Body of pancreas (tissue), 4 donors: ENCODE results near the gene CACNA2D3. TPM values are rescaled to one million over a fixed set of nuclear protein-coding genes. Genes with fewer than 3 reads are reported as not detected.

Source experiments
- ATAC-seq: fragments of 150-250 bp; one replicate; pipeline ENCODE4 v1.9.1; 2016
- DNase-seq, 4 donors: peaks; one replicate each; pipeline ENCODE4 v3.0.0-alpha.2; 2019
- H3K27ac ChIP-seq, 4 donors: fragments of 200-600 bp; sonication (generic); 1 replicate in 3 of 4; 2 replicates in 1 of 4; pipeline versions ENCODE4 v1.5.1 to v1.6.1; 2016 to 2019; ENCODE audit warnings: mild to moderate bottlenecking in 1 of 4, mixed read lengths in 1 of 4, moderate library complexity in 1 of 4
- H3K27me3 ChIP-seq, 2 donors: fragments of 200-600 bp; sonication (generic); one replicate each; pipeline ENCODE4 v1.6.0; 2016; ENCODE audit warnings: mild to moderate bottlenecking in 1 of 2
- H3K36me3 ChIP-seq, 2 donors: fragments of 200-600 bp; sonication (generic); replicated peaks in 1 of 2; 2 replicates each; pipeline ENCODE4 v1.5.1; 2016; ENCODE audit warnings: low read depth in 2 of 2; ENCODE audit not compliant: insufficient read depth in 1 of 2
- H3K4me1 ChIP-seq: fragments of 200-600 bp; sonication (generic); one replicate; pipeline ENCODE4 v1.6.0; 2016
- H3K4me3 ChIP-seq, 2 donors: fragments of 200-600 bp; sonication (generic); 1 replicate in 1 of 2; 2 replicates in 1 of 2; pipeline ENCODE4 v1.5.1; 2016 to 2019
- H3K9me3 ChIP-seq, 3 donors: fragments of 200-600 bp; sonication (generic); 1 replicate in 2 of 3; 2 replicates in 1 of 3; pipeline ENCODE4 v1.5.1; 2016
- CTCF ChIP-seq, 7 experiments: fragments of 450-650 bp in 4 of 7; fragments of 200-600 bp in 3 of 7; sonication (generic) in 3 of 7; IDR thresholded peaks; one replicate each; pipeline ENCODE4 v1.5.1; 2016 to 2019; ENCODE audit warnings: antibody characterized with exemption in 7 of 7
- POLR2A ChIP-seq, 3 donors: fragments of 450-650 bp; IDR thresholded peaks; one replicate each; pipeline ENCODE4 v1.6.1; 2016; ENCODE audit warnings: antibody characterized with exemption in 3 of 3, mild to moderate bottlenecking in 2 of 3
- WGBS, 2 donors: methylation state at CpG; one replicate each; pipeline ENCODE4 v1.1.5; 2017; 5-methylcytosine and 5-hydroxymethylcytosine counted together
- intact Hi-C: fragments of 100-400 bp; cut with DNase I; formaldehyde crosslinking; loops from one replicate; pipeline ENCODE4 v1.15.1; 2023
- total RNA-seq, 2 donors: library from RNA; depleted of rRNA; stranded (reverse); fragments of >200 nt; gene quantifications; one replicate each; pipeline ENCODE4 v1.1.0, GENCODE V29; 2016

Gene CACNA2D3
- total RNA-seq, 2 donors from 2014 or later: not detected

GRCh38 chr3:54845551-54845950 is 723.2 kb downstream of the CACNA2D3 start:
- intact Hi-C loops: no loop called here
- Histone ChIP-seq H3K36me3 (no peaks in the 10 kb centered on the region), H3K4me3 (no peak overlapping the region), H3K9me3 (no peaks in the 10 kb centered on the region), H3K4me1 (no peaks in the 10 kb centered on the region), H3K27ac (no peak overlapping the region), H3K27me3 (no peaks in the 10 kb centered on the region)
- 84% methylated on average over 5 of the region's 5 CpGs for WGBS, 2 donors
- no peak for DNase-seq
- no peak for ATAC-seq
- TF ChIP-seq POLR2A (IDR thresholded peaks at IDR 0.05) (no peak), CTCF (IDR thresholded peaks at IDR 0.05) (no peak)

- ATAC-seq (no peak), DNase-seq (no peak)
- Histone ChIP-seq H3K4me3 (no peak overlapping the region), H3K9me3 (no peaks in the 10 kb centered on the region), H3K36me3 (no peaks in the 10 kb centered on the region), H3K27ac (no peak overlapping the region), H3K27me3 (no peaks in the 10 kb centered on the region), H3K4me1 (no peaks in the 10 kb centered on the region)
- TF ChIP-seq POLR2A (IDR thresholded peaks at IDR 0.05) (no peak), CTCF (IDR thresholded peaks at IDR 0.05) (no peak)
- 44 to 63% methylated on average over 4 of the region's 4 CpGs for WGBS, 2 donors
- intact Hi-C loops: no loop called here
These were observed 723.8 kb downstream of the CACNA2D3 start for GRCh38 chr3:54846119-54846518.

GRCh38 chr3:54847361-54847760 is 725.0 kb downstream of the CACNA2D3 start:
- DNase-seq (no peak), ATAC-seq (no peak)
- Histone ChIP-seq H3K27ac (no peak overlapping the region), H3K9me3 (no peaks in the 10 kb centered on the region), H3K36me3 (no peaks in the 10 kb centered on the region), H3K4me1 (no peaks in the 10 kb centered on the region), H3K27me3 (no peaks in the 10 kb centered on the region), H3K4me3 (no peak overlapping the region)
- intact Hi-C loops: no loop called here
- 78 to 86% methylated on average over 4 of the region's 4 CpGs for WGBS, 2 donors
- TF ChIP-seq CTCF (IDR thresholded peaks at IDR 0.05) (no peak), POLR2A (IDR thresholded peaks at IDR 0.05) (no peak)

GRCh38 chr3:54849360-54849759 is 727.0 kb downstream of the CACNA2D3 start:
- 57 to 60% methylated on average over 4 of the region's 4 CpGs for WGBS, 2 donors
- ATAC-seq (no peak), DNase-seq (no peak)
- intact Hi-C loops: no loop called here
- Histone ChIP-seq H3K4me3 (no peak overlapping the region), H3K36me3 (no peaks in the 10 kb centered on the region), H3K9me3 (no peaks in the 10 kb centered on the region), H3K27ac (no peak overlapping the region), H3K4me1 (no peaks in the 10 kb centered on the region), H3K27me3 (no peaks in the 10 kb centered on the region)
- TF ChIP-seq CTCF (IDR thresholded peaks at IDR 0.05) (no peak), POLR2A (IDR thresholded peaks at IDR 0.05) (no peak)

- Histone ChIP-seq H3K4me3 (no peak overlapping the region), H3K27me3 (no peaks in the 10 kb centered on the region), H3K36me3 (no peaks in the 10 kb centered on the region), H3K4me1 (no peaks in the 10 kb centered on the region), H3K9me3 (no peaks in the 10 kb centered on the region), H3K27ac (no peak overlapping the region)
- intact Hi-C loops: loop anchor here (5.0 kb wide), 1 partner anchor 1402 kb away; no protein-coding TSS in a partner anchor
- ATAC-seq (no peak), DNase-seq (no peak)
- TF ChIP-seq POLR2A (IDR thresholded peaks at IDR 0.05) (no peak), CTCF (IDR thresholded peaks at IDR 0.05) (no peak)
- WGBS, 2 donors: 31 to 35% methylated on average over 2 of the region's 2 CpGs
These were observed 728.2 kb downstream of the CACNA2D3 start for GRCh38 chr3:54850484-54851018.
